ENCODE measurements around the gene POC1A. TPM values are rescaled to one million over a fixed set of nuclear protein-coding genes. Genes with fewer than 3 reads are reported as not detected.

POC1A gene
- total RNA-seq, 1 donor from 2014 or later: 2.4 TPM

GRCh38 chr3:52118156-52118875, 35.9 kb downstream of the POC1A start:
- Mint-ChIP-seq H3K9me3 (no peaks in the 10 kb centered on the region), H3K4me1 (peaks cover 31% of the 10 kb centered on the region), H3K27ac (no peak overlapping the region), H3K27me3 (no peaks in the 10 kb centered on the region), H3K36me3 (ENCODE audit: low read depth) (no peaks in the 10 kb centered on the region), H3K4me3 (no peak overlapping the region)
- POLR2A ChIA-PET: no interaction called here
- ATAC-seq (ENCODE audit: low read depth) (no peak), DNase-seq (no peak)
- intact Hi-C loops (cut with micrococcal nuclease): no loop called here
- CTCF ChIA-PET: no interaction called here
- no peak for TF ChIP-seq CTCF (IDR thresholded peaks at IDR 0.05)

- Mint-ChIP-seq H3K4me1 (peaks cover 23% of the 10 kb centered on the region), H3K9me3 (no peaks in the 10 kb centered on the region), H3K4me3 (no peak overlapping the region), H3K27me3 (no peaks in the 10 kb centered on the region), H3K27ac (no peak overlapping the region), H3K36me3 (ENCODE audit: low read depth) (no peaks in the 10 kb centered on the region)
- ATAC-seq (ENCODE audit: low read depth) (no peak), DNase-seq (no peak)
- ChIA-PET CTCF (no interaction called here), POLR2A (no interaction called here)
- intact Hi-C loops (cut with micrococcal nuclease): no loop called here
- TF ChIP-seq CTCF (IDR thresholded peaks at IDR 0.05): no peak
These were observed 36.7 kb downstream of the POC1A start for GRCh38 chr3:52117537-52117936.

- H3K9me3 Mint-ChIP-seq: no peaks in the 10 kb centered on the region
- peaks cover 2% of the 10 kb centered on the region for H3K4me1 Mint-ChIP-seq
- no peak for TF ChIP-seq CTCF (IDR thresholded peaks at IDR 0.05)
- no peak overlapping the region for H3K4me3 Mint-ChIP-seq
- no peak for DNase-seq
- no peaks in the 10 kb centered on the region for H3K27me3 Mint-ChIP-seq
- H3K27ac Mint-ChIP-seq: no peak overlapping the region
- no peak for ATAC-seq (ENCODE audit: low read depth)
- POLR2A ChIA-PET: no interaction called here
- CTCF ChIA-PET: no interaction called here
- no peaks in the 10 kb centered on the region for H3K36me3 Mint-ChIP-seq (ENCODE audit: low read depth)
- intact Hi-C loops (cut with micrococcal nuclease): no loop called here
These were observed 42.2 kb downstream of the POC1A start for GRCh38 chr3:52112056-52112455.

GRCh38 chr3:52110502-52110901, 43.7 kb downstream of the POC1A start:
- H3K27ac Mint-ChIP-seq: no peak overlapping the region
- POLR2A ChIA-PET: no interaction called here

More at GRCh38 chr3:52110502-52110901, 43.7 kb downstream of the POC1A start:
- Mint-ChIP-seq H3K36me3 (ENCODE audit: low read depth) (no peaks in the 10 kb centered on the region), H3K4me3 (no peak overlapping the region), H3K4me1 (peaks cover 2% of the 10 kb centered on the region), H3K9me3 (no peaks in the 10 kb centered on the region), H3K27me3 (no peaks in the 10 kb centered on the region)
- intact Hi-C loops (cut with micrococcal nuclease): no loop called here
- no peak for DNase-seq
- no peak for TF ChIP-seq CTCF (IDR thresholded peaks at IDR 0.05)
- CTCF ChIA-PET: no interaction called here
- no peak for ATAC-seq (ENCODE audit: low read depth)

Measured in activated B cell treated with CpG ODN at 0.5 μM for 24 hours (primary cell).